ENCODE data around the gene SLC25A29.

GRCh38 chr14:100330007-100330344, 23.7 kb upstream of the SLC25A29 start:
- no peak for TF ChIP-seq POLR2A (IDR thresholded peaks at IDR 0.05)
- no peak for TF ChIP-seq CTCF (IDR thresholded peaks at IDR 0.05)
- TF ChIP-seq POLR2AphosphoS5 (IDR thresholded peaks at IDR 0.05; ENCODE audit: insufficient read depth in 1 of 2, low read depth in 1 of 2), result no peak
